Measurements from ENCODE around the gene CKB. TPM values are rescaled to one million over a fixed set of nuclear protein-coding genes. Genes with fewer than 3 reads are reported as not detected.

The CKB gene
- total RNA-seq, 2 donors from 2014 or later: 3.0 to 4.6 TPM

Other genes with a start within 250 kb of the CKB start
- gene EIF5, start 188.6 kb downstream of the CKB start, total RNA-seq: 100 to 1,000 TPM; 246 to 316 TPM
- gene MARK3, start 137.4 kb downstream of the CKB start, total RNA-seq: 100 to 1,000 TPM; 101 to 165 TPM
- gene TRMT61A, start 6.4 kb upstream of the CKB start, total RNA-seq: 10 to 100 TPM; 13.2 to 29.7 TPM
- 10 to 100 TPM; 27.4 to 29.6 TPM for gene BAG5, start 39.8 kb upstream of the CKB start, total RNA-seq
- gene COA8, start 40.1 kb upstream of the CKB start, total RNA-seq: 10 to 100 TPM; 35.8 to 38.3 TPM
- 100 to 1,000 TPM; 150 to 189 TPM for gene KLC1, start 106.4 kb upstream of the CKB start, total RNA-seq
- gene XRCC3, start 192.6 kb upstream of the CKB start, total RNA-seq: 100 to 1,000 TPM in 1 of 2 donors, 10 to 100 TPM in 1; 37.3 to 112 TPM
- 10 to 100 TPM; 13.0 to 22.0 TPM for gene ZFYVE21, start 193.0 kb upstream of the CKB start, total RNA-seq

Data from natural killer cell treated with Interleukin-12 subunit alpha and Interleukin-12 subunit beta and Interleukin-15 and Interleukin-18, amount 100 ng/mL, for 72 hours (primary cell).